C1 segment of cervical spinal cord (tissue), 14 donors: ENCODE results near the gene AARS1.
A peak's percentile ranks its signal among the peaks of the same experiment; 100 is the strongest.
"Not testable (repeated sequence)": the region's sequence is repeated elsewhere in the genome, so short reads cannot be mapped to it uniquely, and the experiment has no call there.

Experiments used
- DNase-seq, 14 donors: peaks; one replicate each; lab custom pipeline; 2025; lab: John Stamatoyannopoulos, UW

The AARS1 gene

GRCh38 chr16:70271696-70272095 lies 17.6 kb downstream of the AARS1 start:
- DNase-seq = no peak

GRCh38 chr16:70270176-70270575 lies 19.1 kb downstream of the AARS1 start:
- DNase-seq = peak in 1 of 14 donors; percentile 8

GRCh38 chr16:70269471-70269870 lies 19.8 kb downstream of the AARS1 start:
- no peak for DNase-seq

- not testable (repeated sequence) for DNase-seq
Observed at GRCh38 chr16:70267922-70268321, 21.4 kb downstream of the AARS1 start.

- DNase-seq = no peak
Observed at GRCh38 chr16:70267516-70267915, 21.8 kb downstream of the AARS1 start.

- DNase-seq = not testable (repeated sequence)
Observed at GRCh38 chr16:70259903-70260302, 29.4 kb downstream of the AARS1 start.

- DNase-seq = no peak
Observed at GRCh38 chr16:70258946-70259345, 30.4 kb downstream of the AARS1 start.

- DNase-seq = no peak
Observed at GRCh38 chr16:70258065-70258464, 31.2 kb downstream of the AARS1 start.

GRCh38 chr16:70257391-70257790 lies 31.9 kb downstream of the AARS1 start:
- DNase-seq = no peak

- DNase-seq = no peak
Observed at GRCh38 chr16:70255574-70255973, 33.7 kb downstream of the AARS1 start.

- no peak for DNase-seq
Observed at GRCh38 chr16:70254965-70255286, 34.4 kb downstream of the AARS1 start.

- DNase-seq = no peak
Observed at GRCh38 chr16:70254180-70254964, 34.9 kb downstream of the AARS1 start.

- no peak for DNase-seq
Observed at GRCh38 chr16:70253291-70254106, 35.8 kb downstream of the AARS1 start.

GRCh38 chr16:70252355-70252988 lies 36.8 kb downstream of the AARS1 start:
- DNase-seq = peak in 1 of 14 donors; percentile 5

GRCh38 chr16:70251629-70252354 lies 37.5 kb downstream of the AARS1 start, which contains the start of gene EXOSC6:
Gene EXOSC6 (minus strand): TSS chr16:70251940. CDS start chr16:70251900, 40 bp downstream.
- DNase-seq = peak; percentile 20 to 92 (median 84)

- peak in 2 of 14 donors; percentile 30 to 43 for DNase-seq
Observed at GRCh38 chr16:70250748-70251628, 38.3 kb downstream of the AARS1 start.

- not testable (repeated sequence) for DNase-seq
Observed at GRCh38 chr16:70249697-70250096, 39.6 kb downstream of the AARS1 start.

- DNase-seq = not testable (repeated sequence)
Observed at GRCh38 chr16:70238773-70239172, 50.5 kb downstream of the AARS1 start.

GRCh38 chr16:70231831-70232230 lies 57.5 kb downstream of the AARS1 start:
- peak in 1 of 14 donors; percentile 4 for DNase-seq

- not testable (repeated sequence) for DNase-seq
Observed at GRCh38 chr16:70226024-70226423, 63.3 kb downstream of the AARS1 start.
